Brain pericyte (primary cell): ENCODE data around the gene ATXN1.

ENCODE experiments used
- DNase-seq: peaks from one replicate; pipeline ENCODE4 v3.0.0-alpha.2; 2012; ENCODE audit warnings: low read depth, low spot score

Gene ATXN1

DNA sequence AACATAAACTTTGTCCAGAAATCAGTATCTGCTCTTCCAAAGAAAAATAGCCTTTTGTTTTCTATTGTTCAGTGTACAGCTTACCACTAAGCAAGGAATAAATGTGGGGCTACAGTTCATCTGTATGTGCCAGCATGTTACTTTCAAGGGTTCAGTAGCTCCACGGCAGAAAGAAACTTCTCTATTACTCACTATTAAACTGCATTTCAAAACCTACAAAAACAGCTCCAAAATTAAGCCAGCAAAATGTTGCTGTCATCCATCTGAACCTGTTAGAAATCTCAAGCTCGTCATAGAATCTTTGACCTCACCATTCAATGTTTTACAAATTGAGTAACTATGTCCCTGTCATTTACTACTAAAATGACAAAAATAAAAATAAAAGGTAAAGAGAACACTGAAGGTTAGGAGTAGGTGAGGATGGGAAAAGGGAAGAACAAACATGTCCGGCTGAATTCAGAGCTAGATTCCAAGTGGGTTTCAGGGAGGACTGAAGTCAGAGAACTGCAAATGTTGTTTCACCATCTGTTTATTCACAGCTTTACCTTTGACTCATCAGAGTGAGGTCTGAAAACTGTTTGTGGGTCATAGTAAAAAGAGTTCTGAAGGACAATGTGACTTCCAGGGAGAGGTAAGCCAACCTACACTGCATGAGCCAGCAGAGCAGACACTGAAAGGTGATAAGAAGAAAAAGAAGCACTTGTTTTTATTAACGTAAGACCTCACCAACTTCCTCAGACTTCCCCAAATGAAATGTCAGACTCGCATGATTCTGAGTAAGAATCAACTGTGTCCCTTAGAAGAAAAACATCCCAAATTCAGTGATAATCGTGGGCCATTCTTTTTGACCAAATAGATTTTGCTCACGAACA, 62.0 kb downstream of the ATXN1 start:
- DNase-seq: no peak

DNA sequence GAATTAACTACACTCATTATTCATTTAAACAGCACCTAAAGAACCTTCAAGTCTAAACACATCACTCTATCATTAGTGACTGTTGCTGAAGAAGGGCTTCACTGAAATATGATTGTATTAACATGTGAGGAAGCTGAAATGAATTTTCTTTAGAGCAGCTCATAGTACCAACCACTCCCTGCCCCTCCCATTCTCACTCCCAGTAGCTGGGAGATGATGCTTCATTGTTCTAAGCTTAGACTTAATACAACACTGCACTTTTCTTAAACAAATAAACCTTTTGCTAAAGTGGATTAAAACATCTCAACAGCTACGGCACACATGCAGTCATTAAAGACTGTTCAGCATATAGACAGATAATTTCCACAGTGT, 63.1 kb downstream of the ATXN1 start:
- no peak for DNase-seq

DNA sequence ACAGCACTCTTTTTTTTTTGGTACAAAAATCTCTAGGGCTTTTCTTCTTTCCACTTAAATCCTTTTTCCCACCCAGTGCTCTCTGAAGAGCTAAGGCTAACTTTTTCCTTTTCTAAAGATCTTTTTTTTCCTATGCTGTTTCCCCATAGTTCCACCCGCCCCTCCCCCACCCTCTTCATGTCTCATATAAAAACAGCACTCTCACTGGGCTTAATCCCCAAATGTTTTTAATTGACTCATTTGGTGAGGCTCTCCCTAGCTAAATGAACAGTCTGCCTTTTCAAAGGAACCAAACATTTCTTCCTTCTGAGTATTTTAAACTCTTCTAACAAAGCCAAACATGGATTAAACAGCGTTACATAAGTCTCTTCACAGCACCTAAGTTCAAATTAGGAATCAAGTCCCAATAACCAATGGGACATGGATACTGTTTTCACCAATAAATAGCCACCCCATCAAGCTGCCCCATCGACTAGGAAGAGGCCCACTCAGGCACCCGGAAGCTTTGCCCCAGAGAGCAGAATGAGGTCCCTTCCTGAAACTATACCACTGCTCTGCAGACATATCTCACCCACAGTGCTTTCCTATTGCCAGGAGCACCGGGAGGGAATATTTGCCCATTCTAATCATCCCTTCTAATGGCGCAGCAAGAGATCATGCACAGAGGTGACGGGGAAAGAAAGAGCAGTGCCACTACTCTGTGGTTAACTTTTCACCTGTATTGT, 63.7 kb downstream of the ATXN1 start:
- DNase-seq: no peak

DNA sequence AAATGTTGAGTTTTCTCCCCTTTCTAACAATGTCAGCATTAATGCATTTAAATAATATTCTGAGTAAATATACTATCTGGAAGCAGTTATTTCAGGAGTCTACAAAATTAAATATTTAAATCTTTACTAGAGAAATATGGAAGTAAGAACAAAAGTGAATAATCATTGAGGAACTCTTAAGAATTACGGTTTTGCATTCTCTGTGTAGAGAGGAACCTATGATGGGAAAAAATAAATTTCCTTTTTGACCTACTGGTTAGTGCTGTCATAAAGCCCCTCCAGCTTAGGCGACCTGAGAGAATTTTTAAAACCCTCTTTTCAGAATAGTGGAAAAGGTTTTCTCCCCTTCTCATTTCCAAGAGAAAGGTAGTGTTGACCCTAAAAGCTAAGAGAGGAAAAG, 64.8 kb downstream of the ATXN1 start:
- DNase-seq: no peak

GRCh38 chr6:16694781-16695578, 66.3 kb downstream of the ATXN1 start:
- DNase-seq: no peak

DNA sequence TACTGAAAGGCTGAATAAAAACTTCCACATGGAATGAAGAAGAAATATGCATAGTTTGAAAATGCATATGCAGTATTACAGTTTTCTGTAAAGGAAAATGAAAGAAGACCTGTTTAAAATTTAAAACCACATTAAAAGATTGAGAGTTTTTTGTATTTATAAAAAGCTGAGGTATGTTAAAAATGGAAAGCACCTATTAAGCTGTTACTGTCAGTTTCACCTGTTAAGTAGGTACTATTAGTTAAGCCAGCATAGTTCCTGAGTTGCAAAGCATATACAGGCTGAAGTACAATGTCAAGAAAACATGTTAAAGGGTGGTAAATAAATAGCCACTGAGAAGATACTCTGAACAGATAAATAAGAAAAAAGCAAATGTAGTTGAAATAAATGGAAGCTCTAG, 69.9 kb downstream of the ATXN1 start:
- no peak for DNase-seq

- DNase-seq: no peak
Measured at GRCh38 chr6:16690608-16691142, 70.6 kb downstream of the ATXN1 start.

GRCh38 chr6:16689788-16690607, 71.3 kb downstream of the ATXN1 start:
- no peak for DNase-seq

GRCh38 chr6:16688984-16689636, 72.2 kb downstream of the ATXN1 start:
- DNase-seq: no peak

DNA sequence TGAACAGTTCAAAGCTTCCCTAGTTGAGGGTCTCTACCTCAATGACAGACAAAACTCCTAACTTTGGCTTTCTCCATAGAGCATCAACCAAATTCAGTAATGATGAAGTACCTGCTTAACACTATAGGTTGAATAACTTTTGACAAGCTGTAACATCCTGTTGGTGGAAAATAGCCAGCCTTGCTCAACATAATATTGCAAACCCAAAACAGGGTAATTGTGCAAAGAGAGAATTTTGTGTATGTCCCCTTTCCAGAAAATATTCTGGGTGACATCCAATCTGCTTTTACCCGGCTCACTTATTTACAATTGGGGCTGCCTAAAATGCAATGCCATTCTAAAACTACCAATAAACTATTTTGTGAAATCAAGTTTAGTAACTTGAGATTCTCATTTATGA, 72.8 kb downstream of the ATXN1 start:
- no peak for DNase-seq

- DNase-seq: no peak
Measured at GRCh38 chr6:16687045-16687444, 74.2 kb downstream of the ATXN1 start.

DNA sequence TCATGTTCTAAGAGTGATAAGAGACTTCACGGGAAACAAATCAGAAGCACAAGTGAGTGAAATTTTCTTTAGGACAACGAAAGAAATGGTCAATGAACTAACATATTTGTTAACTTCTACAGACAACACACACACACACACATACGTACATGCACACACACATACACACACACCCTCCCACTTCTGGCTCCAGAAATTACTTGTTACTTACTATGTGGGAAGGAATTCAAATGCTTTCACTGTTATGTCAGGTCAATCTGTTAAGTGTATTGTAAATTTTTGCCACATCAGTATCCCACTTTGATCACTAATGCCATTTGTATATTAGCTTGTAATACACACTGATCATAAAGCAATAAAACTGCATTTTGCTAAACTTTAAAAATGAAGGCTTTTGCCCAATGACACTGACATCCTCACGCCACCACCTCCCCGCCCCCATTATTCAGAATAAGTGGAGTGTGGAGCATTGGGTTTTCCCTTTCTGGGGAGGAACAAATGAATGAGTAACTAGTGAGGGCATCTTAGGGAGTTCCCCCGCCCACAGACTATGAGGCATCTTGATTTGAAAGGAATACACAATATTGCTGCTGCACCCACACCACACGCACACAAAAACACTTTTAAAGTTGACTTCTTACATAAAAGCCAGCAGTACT, 76.2 kb downstream of the ATXN1 start:
- no peak for DNase-seq

- DNase-seq: no peak
Measured at GRCh38 chr6:16684195-16684689, 77.0 kb downstream of the ATXN1 start.

DNA sequence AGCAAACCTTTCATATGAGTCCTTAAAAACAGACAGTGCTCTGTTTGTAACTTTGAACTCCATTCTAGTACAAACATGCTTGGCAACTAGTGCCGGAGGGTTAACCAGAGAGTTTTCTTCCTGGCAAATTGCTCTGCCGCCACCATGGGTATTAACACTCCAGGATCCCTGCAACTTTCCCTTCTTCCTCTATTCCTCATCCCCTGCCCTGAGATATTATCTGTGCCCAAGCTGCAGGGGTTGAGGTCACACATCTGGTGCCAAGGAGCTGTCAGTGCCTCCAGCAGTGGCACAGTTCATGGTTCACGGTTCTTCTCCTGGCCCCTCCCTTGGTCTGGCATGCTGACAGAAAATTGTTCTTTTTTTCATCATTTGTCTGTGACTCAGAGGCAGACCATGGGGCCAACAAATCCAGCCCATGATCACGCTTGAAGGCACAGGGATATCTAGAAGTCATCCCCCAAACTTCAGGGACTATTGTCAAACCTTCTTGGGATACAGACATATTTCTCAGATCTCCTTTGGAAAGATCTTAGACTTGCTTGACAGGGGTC, 77.5 kb downstream of the ATXN1 start:
- no peak for DNase-seq

DNA sequence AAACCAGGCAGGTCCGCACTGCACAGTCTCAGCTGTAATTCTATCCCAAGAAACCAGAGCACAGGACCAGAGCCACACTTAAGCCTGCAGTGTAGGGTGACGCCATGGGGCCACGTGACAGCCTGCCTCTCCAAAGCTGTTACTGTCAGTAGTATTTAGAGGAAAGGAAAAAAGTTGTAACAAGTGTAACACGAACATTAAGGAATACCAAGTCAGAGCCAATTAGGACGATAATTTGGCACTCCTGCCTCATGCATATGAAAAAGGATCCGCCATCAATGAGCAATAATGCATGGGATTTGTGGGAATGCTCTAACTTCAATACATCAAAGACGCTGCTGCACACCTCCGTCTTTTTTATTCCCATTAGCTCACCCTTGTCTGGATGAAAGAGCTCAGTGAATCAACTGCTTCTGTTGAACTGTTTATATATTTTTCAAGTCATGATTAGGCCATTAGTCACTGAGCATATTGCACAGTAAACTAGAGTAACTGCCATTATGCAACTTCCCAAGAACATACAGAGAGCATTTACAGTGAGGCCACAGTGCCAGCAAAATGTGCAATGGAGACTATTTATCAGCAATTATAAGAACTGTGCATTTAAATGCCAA, 79.9 kb downstream of the ATXN1 start:
- no peak for DNase-seq

GRCh38 chr6:16679050-16679449, 82.2 kb downstream of the ATXN1 start:
- no peak for DNase-seq

- no peak for DNase-seq
Measured at GRCh38 chr6:16677458-16677857, 83.8 kb downstream of the ATXN1 start.

DNA sequence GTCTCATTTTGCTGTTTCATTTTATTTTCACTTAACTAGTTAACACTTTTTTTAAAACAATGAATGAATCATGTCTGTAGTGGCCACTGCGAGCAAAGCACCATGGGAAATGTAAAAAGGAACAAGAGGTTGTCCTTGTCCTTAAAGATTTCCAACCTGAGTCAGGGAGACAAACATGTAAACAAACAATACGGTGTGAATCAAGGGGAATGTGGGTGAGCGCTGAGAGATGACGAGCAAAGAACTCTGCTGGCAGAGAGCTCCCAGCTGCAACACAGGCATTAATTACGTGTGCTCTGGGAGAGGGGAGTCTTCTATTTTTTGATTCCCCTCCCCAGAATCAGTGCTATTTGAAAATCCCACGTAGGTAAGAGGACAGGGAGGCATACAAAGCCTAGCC, 84.3 kb downstream of the ATXN1 start:
- DNase-seq: no peak

DNA sequence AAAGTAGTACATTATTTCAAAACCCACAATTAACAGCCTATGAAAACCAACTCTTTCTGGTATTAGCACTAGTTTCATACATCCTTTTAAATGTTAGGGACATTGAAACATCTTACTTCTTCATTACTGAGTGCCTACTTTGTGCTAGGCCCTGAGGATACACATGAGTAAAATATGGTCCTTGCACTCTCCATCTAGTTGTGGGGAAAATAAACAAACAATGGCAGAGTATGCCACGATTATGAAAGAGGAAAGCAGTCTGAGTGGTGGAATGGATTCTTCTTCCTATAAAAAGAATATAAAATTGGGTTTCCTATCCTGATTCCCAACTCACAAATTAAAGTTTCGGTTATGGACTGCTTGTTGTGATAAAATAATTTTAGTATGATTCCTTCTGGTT, 84.9 kb downstream of the ATXN1 start:
- DNase-seq: no peak
